Activated naive CD4-positive, alpha-beta T cell treated with anti-CD3 and anti-CD28 coated beads, Interleukin-2, amount 50 U/mL, for 72 hours (primary cell): Measurements from ENCODE around the gene CMKLR1. TPM values are rescaled to one million over a fixed set of nuclear protein-coding genes. Genes with fewer than 3 reads are reported as not detected.

Source experiments
- ATAC-seq, 2 donors: fragments of 150-1000 bp; cut with Tn5 transposase; 2 replicates each; pipeline ENCODE4 v1.10.0; 2021; ENCODE audit warnings: mild to moderate bottlenecking in 2 of 2, moderate library complexity in 2 of 2
- DNase-seq, 2 donors: peaks; one replicate each; pipeline ENCODE4 v3.0.0; 2021 to 2022; ENCODE audit warnings: low spot score in 2 of 2
- H3K27ac Mint-ChIP-seq, 2 donors: one replicate each; pipeline ENCODE4 v1.8.0; 2022; ENCODE audit warnings: mild to moderate bottlenecking in 2 of 2, mixed read lengths in 2 of 2
- H3K36me3 Mint-ChIP-seq, 2 donors: one replicate each; pipeline ENCODE4 v1.8.0; 2022; ENCODE audit warnings: mixed read lengths in 2 of 2
- H3K9me3 Mint-ChIP-seq, 2 donors: one replicate each; pipeline ENCODE4 v1.8.0; 2022; ENCODE audit warnings: mixed read lengths in 2 of 2
- total RNA-seq, 2 donors: library from RNA; stranded (reverse); gene quantifications; one replicate each; pipeline ENCODE4 v1.2.3, GENCODE V29; 2022

The CMKLR1 gene
- total RNA-seq, 2 donors from 2014 or later: not detected

- H3K9me3 Mint-ChIP-seq: no peaks in the 10 kb centered on the region
- DNase-seq: no peak
- ATAC-seq: no peak
- H3K27ac Mint-ChIP-seq: no peak overlapping the region
- H3K36me3 Mint-ChIP-seq: no peaks in the 10 kb centered on the region
Observed at GRCh38 chr12:108312693-108313189, 26.4 kb downstream of the CMKLR1 start.

GRCh38 chr12:108312073-108312659 lies 26.9 kb downstream of the CMKLR1 start:
- no peaks in the 10 kb centered on the region for H3K9me3 Mint-ChIP-seq
- ATAC-seq (no peak), DNase-seq (no peak)
- H3K36me3 Mint-ChIP-seq: no peaks in the 10 kb centered on the region
- H3K27ac Mint-ChIP-seq: no peak overlapping the region

GRCh38 chr12:108311605-108312004 lies 27.5 kb downstream of the CMKLR1 start:
- H3K36me3 Mint-ChIP-seq: no peaks in the 10 kb centered on the region

GRCh38 chr12:108310489-108310888 lies 28.6 kb downstream of the CMKLR1 start:
- ATAC-seq (no peak), DNase-seq (no peak)
- Mint-ChIP-seq H3K27ac (no peak overlapping the region), H3K36me3 (no peaks in the 10 kb centered on the region), H3K9me3 (no peaks in the 10 kb centered on the region)

More at GRCh38 chr12:108311605-108312004, 27.5 kb downstream of the CMKLR1 start:
- Mint-ChIP-seq H3K9me3 (no peaks in the 10 kb centered on the region), H3K27ac (no peak overlapping the region)
- DNase-seq: no peak
- ATAC-seq: no peak

- no peaks in the 10 kb centered on the region for H3K9me3 Mint-ChIP-seq
- no peaks in the 10 kb centered on the region for H3K36me3 Mint-ChIP-seq
- no peak for DNase-seq
- H3K27ac Mint-ChIP-seq: no peak overlapping the region
- ATAC-seq: no peak
Observed at GRCh38 chr12:108309674-108310312, 29.3 kb downstream of the CMKLR1 start.

- ATAC-seq (no peak), DNase-seq (no peak)
- Mint-ChIP-seq H3K9me3 (no peaks in the 10 kb centered on the region), H3K27ac (no peak overlapping the region), H3K36me3 (no peaks in the 10 kb centered on the region)
Observed at GRCh38 chr12:108308395-108309085, 30.6 kb downstream of the CMKLR1 start.

GRCh38 chr12:108307006-108307405 lies 32.1 kb downstream of the CMKLR1 start:
- DNase-seq (no peak), ATAC-seq (peak in 1 of 2 donors; percentile 28)
- Mint-ChIP-seq H3K27ac (no peak overlapping the region), H3K36me3 (no peaks in the 10 kb centered on the region), H3K9me3 (no peaks in the 10 kb centered on the region)

- DNase-seq: no peak
- Mint-ChIP-seq H3K9me3 (no peaks in the 10 kb centered on the region), H3K36me3 (no peaks in the 10 kb centered on the region), H3K27ac (no peak overlapping the region)
- ATAC-seq: no peak
Observed at GRCh38 chr12:108306506-108306905, 32.6 kb downstream of the CMKLR1 start.

GRCh38 chr12:108305991-108306501 lies 33.1 kb downstream of the CMKLR1 start:
- H3K9me3 Mint-ChIP-seq: no peaks in the 10 kb centered on the region
- DNase-seq (no peak), ATAC-seq (peak; percentile 44 to 64)
- H3K27ac Mint-ChIP-seq: peak overlapping the region in 1 of 2 donors; percentile 31
- no peaks in the 10 kb centered on the region for H3K36me3 Mint-ChIP-seq

- DNase-seq (no peak), ATAC-seq (peak; percentile 30 to 51)
- Mint-ChIP-seq H3K27ac (no peak overlapping the region), H3K9me3 (no peaks in the 10 kb centered on the region), H3K36me3 (no peaks in the 10 kb centered on the region)
Observed at GRCh38 chr12:108305520-108305919, 33.6 kb downstream of the CMKLR1 start.

- Mint-ChIP-seq H3K9me3 (no peaks in the 10 kb centered on the region), H3K36me3 (no peaks in the 10 kb centered on the region), H3K27ac (peak overlapping the region in 1 of 2 donors; percentile 29)
- DNase-seq (no peak), ATAC-seq (no peak)
Observed at GRCh38 chr12:108304633-108305032, 34.5 kb downstream of the CMKLR1 start.

- no peaks in the 10 kb centered on the region for H3K9me3 Mint-ChIP-seq
- no peak for DNase-seq
- no peak for ATAC-seq
- no peak overlapping the region for H3K27ac Mint-ChIP-seq
- H3K36me3 Mint-ChIP-seq: no peaks in the 10 kb centered on the region
Observed at GRCh38 chr12:108303703-108304102, 35.4 kb downstream of the CMKLR1 start.

GRCh38 chr12:108302403-108303311 lies 36.5 kb downstream of the CMKLR1 start:
- no peak overlapping the region for H3K27ac Mint-ChIP-seq
- DNase-seq: no peak
- no peaks in the 10 kb centered on the region for H3K36me3 Mint-ChIP-seq
- ATAC-seq: no peak
- no peaks in the 10 kb centered on the region for H3K9me3 Mint-ChIP-seq

- DNase-seq: no peak
- no peak for ATAC-seq
- H3K27ac Mint-ChIP-seq: no peak overlapping the region
- no peaks in the 10 kb centered on the region for H3K9me3 Mint-ChIP-seq
- H3K36me3 Mint-ChIP-seq: no peaks in the 10 kb centered on the region
Observed at GRCh38 chr12:108302016-108302402, 37.1 kb downstream of the CMKLR1 start.

GRCh38 chr12:108301346-108301745 lies 37.8 kb downstream of the CMKLR1 start:
- H3K36me3 Mint-ChIP-seq: no peaks in the 10 kb centered on the region
- H3K9me3 Mint-ChIP-seq: no peaks in the 10 kb centered on the region
- no peak for ATAC-seq
- H3K27ac Mint-ChIP-seq: no peak overlapping the region
- no peak for DNase-seq

- DNase-seq: no peak
- H3K36me3 Mint-ChIP-seq: no peaks in the 10 kb centered on the region
- no peak for ATAC-seq
- no peak overlapping the region for H3K27ac Mint-ChIP-seq
- no peaks in the 10 kb centered on the region for H3K9me3 Mint-ChIP-seq
Observed at GRCh38 chr12:108299980-108300696, 39.0 kb downstream of the CMKLR1 start.
